ENCODE results near the gene SV2B. TPM values are rescaled to one million over a fixed set of nuclear protein-coding genes. Genes with fewer than 3 reads are reported as not detected.

Gene SV2B
- total RNA-seq, 1 experiment from 2014 or later = not detected

DNA sequence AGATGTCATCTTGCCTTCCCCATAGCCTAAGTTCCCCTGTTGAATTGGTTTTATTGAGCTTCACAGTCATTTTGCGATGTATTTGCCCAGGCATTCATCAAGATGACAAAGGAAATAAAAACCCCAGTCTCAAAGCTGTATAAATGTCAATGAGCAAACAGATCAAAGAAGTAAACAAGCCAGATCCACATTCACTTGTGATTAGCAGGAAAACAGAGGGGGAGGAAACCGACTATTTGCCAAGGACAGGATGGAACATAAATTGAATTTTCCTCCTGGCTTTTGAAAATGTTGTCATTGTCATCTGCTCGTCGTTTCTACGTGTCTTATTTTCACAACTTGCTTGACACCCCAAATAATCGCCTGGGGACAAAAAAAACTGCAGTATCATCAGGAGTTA is 83.5 kb downstream of the SV2B start:
- no peak for DNase-seq (ENCODE audit: low read depth, low spot score)
- ChIA-PET CTCF (no interaction called here), RAD21 (ENCODE audit: low non-redundant PET in 1 of 2, low total read pairs in 2 of 2, uncharacterized antibody in 2 of 2, unreplicated experiment in 2 of 2) (no interaction called here), POLR2A (no interaction called here)
- BruUV-seq (replicated peaks) = no TSS peak
- H3K9me3 ChIP-seq (ENCODE audit: control insufficient read depth in 1 of 2, insufficient read depth in 1 of 2, low read depth in 1 of 2, low read length in 2 of 2) = no peaks in the 10 kb centered on the region
- H3K9me2 ChIP-seq (ENCODE audit: insufficient read depth) = no peaks in the 10 kb centered on the region
- no peak overlapping the region for H2AFZ ChIP-seq (ENCODE audit: low read depth, low read length, poor library complexity, severe bottlenecking)
- ATAC-seq = no peak
- no peaks in the 10 kb centered on the region for H4K20me1 ChIP-seq (ENCODE audit: insufficient read depth)
- no peaks in the 10 kb centered on the region for H3K36me3 ChIP-seq (ENCODE audit: control insufficient read depth in 1 of 2, insufficient read depth in 2 of 2, low read length in 2 of 2)
- H3K4me2 ChIP-seq (ENCODE audit: low read length) = no peak overlapping the region
- H3K79me2 ChIP-seq (ENCODE audit: insufficient read depth, low read length) = no peaks in the 10 kb centered on the region
- intact Hi-C loops (cut with micrococcal nuclease) = no loop called here
- H3K9ac ChIP-seq (ENCODE audit: low read length) = no peak overlapping the region
- no peaks in the 10 kb centered on the region for H3K4me1 ChIP-seq (ENCODE audit: control insufficient read depth in 1 of 2, insufficient read depth in 2 of 2, low read length in 2 of 2)
- TF ChIP-seq TCF7L2 (IDR thresholded peaks at IDR 0.05; ENCODE audit: borderline replicate concordance, extremely low read depth, insufficient read depth, insufficient read length) = no peak
- TF ChIP-seq, protein P1, sequence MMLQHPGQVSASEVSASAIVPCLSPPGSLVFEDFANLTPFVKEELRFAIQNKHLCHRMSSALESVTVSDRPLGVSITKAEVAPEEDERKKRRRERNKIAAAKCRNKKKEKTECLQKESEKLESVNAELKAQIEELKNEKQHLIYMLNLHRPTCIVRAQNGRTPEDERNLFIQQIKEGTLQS (IDR thresholded peaks at IDR 0.05) = no peak
- TF ChIP-seq CBX3 (IDR thresholded peaks at IDR 0.05; ENCODE audit: low read depth) = no peak
- no peak for TF ChIP-seq RAD21 (IDR thresholded peaks at IDR 0.05; ENCODE audit: low read depth)
- TF ChIP-seq SRF (IDR thresholded peaks at IDR 0.05; ENCODE audit: low read depth) = no peak
- no peak overlapping the region for H3K27ac ChIP-seq (ENCODE audit: low read depth, low read length)
- no peak overlapping the region for H3K4me3 ChIP-seq (replicated peaks in 1 of 2; ENCODE audit: low read depth in 1 of 2, low read length in 2 of 2)
- H3K27me3 ChIP-seq (ENCODE audit: insufficient read depth, low read length) = peaks cover 30% of the 10 kb centered on the region

DNA sequence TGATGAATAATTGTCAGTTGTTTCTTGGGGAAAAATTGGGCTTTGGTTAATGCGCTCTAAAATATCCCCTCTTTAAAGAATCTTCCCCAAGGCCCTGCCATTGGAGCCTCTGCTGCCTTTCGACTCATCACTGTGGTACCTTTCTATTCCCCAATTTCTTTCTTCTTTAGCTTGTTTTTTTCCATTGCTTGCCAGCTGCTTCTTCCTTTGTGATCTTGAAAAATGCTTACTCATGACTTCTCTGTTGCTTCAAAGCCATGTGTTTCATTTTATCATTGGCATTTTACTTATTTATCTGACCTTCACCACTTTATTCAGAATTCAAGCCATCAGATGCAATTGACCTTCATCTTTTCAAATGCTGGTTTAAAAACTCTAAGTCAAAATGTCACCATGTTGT is 84.4 kb downstream of the SV2B start:
- Histone ChIP-seq H3K27ac (ENCODE audit: low read depth, low read length) (no peak overlapping the region), H3K9me3 (ENCODE audit: control insufficient read depth in 1 of 2, insufficient read depth in 1 of 2, low read depth in 1 of 2, low read length in 2 of 2) (no peaks in the 10 kb centered on the region), H3K4me2 (ENCODE audit: low read length) (no peak overlapping the region), H3K4me1 (ENCODE audit: control insufficient read depth in 1 of 2, insufficient read depth in 2 of 2, low read length in 2 of 2) (no peaks in the 10 kb centered on the region), H3K9ac (ENCODE audit: low read length) (no peak overlapping the region), H3K9me2 (ENCODE audit: insufficient read depth) (no peaks in the 10 kb centered on the region), H2AFZ (ENCODE audit: low read depth, low read length, poor library complexity, severe bottlenecking) (no peak overlapping the region), H3K79me2 (ENCODE audit: insufficient read depth, low read length) (no peaks in the 10 kb centered on the region), H3K36me3 (ENCODE audit: control insufficient read depth in 1 of 2, insufficient read depth in 2 of 2, low read length in 2 of 2) (no peaks in the 10 kb centered on the region), H3K27me3 (ENCODE audit: insufficient read depth, low read length) (peaks cover 30% of the 10 kb centered on the region), H3K4me3 (replicated peaks in 1 of 2; ENCODE audit: low read depth in 1 of 2, low read length in 2 of 2) (no peak overlapping the region), H4K20me1 (ENCODE audit: insufficient read depth) (no peaks in the 10 kb centered on the region)
- no peak for DNase-seq (ENCODE audit: low read depth, low spot score)
- POLR2A ChIA-PET = no interaction called here
- RAD21 ChIA-PET (ENCODE audit: low non-redundant PET in 1 of 2, low total read pairs in 2 of 2, uncharacterized antibody in 2 of 2, unreplicated experiment in 2 of 2) = no interaction called here
- no TSS peak for BruUV-seq (replicated peaks)
- CTCF ChIA-PET = no interaction called here
- intact Hi-C loops (cut with micrococcal nuclease) = no loop called here
- TF ChIP-seq CBX3 (IDR thresholded peaks at IDR 0.05; ENCODE audit: low read depth) = no peak
- no peak for ATAC-seq
